ENCODE data around the gene ELOVL5. TPM values are rescaled to one million over a fixed set of nuclear protein-coding genes. Genes with fewer than 3 reads are reported as not detected.
"Not testable (repeated sequence)": the region's sequence is repeated elsewhere in the genome, so short reads cannot be mapped to it uniquely, and the experiment has no call there.

The ELOVL5 gene
- polyA plus RNA-seq, 1 donor from 2014 or later: 31.2 TPM

- H3K9me2 ChIP-seq (ENCODE audit: insufficient read depth, low read length): no peaks in the 10 kb centered on the region
- H3K36me3 ChIP-seq (ENCODE audit: insufficient read depth, low read length): no peaks in the 10 kb centered on the region
- H3K27ac ChIP-seq (ENCODE audit: low read length): peak overlapping the region; percentile 90
- H3K9me3 ChIP-seq (ENCODE audit: low read length): no peaks in the 10 kb centered on the region
- H3K4me2 ChIP-seq (ENCODE audit: low read length): peak overlapping the region; percentile 89
- H2AFZ ChIP-seq (ENCODE audit: low read depth, low read length): peak overlapping the region; percentile 58
- H3F3A ChIP-seq (ENCODE audit: insufficient read depth, low read length, poor library complexity, severe bottlenecking): peaks cover 10% of the 10 kb centered on the region
- H3K27me3 ChIP-seq (ENCODE audit: insufficient read depth, low read depth, low read length): no peaks in the 10 kb centered on the region
- peak overlapping the region; percentile 91 for H3K4me3 ChIP-seq (ENCODE audit: low read length)
- peak overlapping the region; percentile 89 for H3K9ac ChIP-seq (ENCODE audit: low read length)
- H4K20me1 ChIP-seq (ENCODE audit: insufficient read depth): no peaks in the 10 kb centered on the region
- TF ChIP-seq TAF1 (IDR thresholded peaks at IDR 0.05; ENCODE audit: low read depth) (peak; percentile 11), RAD21 (conservative IDR thresholded peaks at IDR 0.05) (no peak), MXI1 (conservative IDR thresholded peaks at IDR 0.05; ENCODE audit: poor library complexity, severe bottlenecking) (no peak)
- TF ChIP-seq, protein P1, sequence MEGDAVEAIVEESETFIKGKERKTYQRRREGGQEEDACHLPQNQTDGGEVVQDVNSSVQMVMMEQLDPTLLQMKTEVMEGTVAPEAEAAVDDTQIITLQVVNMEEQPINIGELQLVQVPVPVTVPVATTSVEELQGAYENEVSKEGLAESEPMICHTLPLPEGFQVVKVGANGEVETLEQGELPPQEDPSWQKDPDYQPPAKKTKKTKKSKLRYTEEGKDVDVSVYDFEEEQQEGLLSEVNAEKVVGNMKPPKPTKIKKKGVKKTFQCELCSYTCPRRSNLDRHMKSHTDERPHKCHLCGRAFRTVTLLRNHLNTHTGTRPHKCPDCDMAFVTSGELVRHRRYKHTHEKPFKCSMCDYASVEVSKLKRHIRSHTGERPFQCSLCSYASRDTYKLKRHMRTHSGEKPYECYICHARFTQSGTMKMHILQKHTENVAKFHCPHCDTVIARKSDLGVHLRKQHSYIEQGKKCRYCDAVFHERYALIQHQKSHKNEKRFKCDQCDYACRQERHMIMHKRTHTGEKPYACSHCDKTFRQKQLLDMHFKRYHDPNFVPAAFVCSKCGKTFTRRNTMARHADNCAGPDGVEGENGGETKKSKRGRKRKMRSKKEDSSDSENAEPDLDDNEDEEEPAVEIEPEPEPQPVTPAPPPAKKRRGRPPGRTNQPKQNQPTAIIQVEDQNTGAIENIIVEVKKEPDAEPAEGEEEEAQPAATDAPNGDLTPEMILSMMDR (IDR thresholded peaks at IDR 0.05; ENCODE audit: poor library complexity, severe bottlenecking): no peak
- peaks cover 42% of the 10 kb centered on the region for H3K79me2 ChIP-seq (replicated peaks; ENCODE audit: insufficient read depth, low read length)
These were observed 804 bp downstream of the ELOVL5 start for GRCh38 chr6:53347921-53348370.

DNA sequence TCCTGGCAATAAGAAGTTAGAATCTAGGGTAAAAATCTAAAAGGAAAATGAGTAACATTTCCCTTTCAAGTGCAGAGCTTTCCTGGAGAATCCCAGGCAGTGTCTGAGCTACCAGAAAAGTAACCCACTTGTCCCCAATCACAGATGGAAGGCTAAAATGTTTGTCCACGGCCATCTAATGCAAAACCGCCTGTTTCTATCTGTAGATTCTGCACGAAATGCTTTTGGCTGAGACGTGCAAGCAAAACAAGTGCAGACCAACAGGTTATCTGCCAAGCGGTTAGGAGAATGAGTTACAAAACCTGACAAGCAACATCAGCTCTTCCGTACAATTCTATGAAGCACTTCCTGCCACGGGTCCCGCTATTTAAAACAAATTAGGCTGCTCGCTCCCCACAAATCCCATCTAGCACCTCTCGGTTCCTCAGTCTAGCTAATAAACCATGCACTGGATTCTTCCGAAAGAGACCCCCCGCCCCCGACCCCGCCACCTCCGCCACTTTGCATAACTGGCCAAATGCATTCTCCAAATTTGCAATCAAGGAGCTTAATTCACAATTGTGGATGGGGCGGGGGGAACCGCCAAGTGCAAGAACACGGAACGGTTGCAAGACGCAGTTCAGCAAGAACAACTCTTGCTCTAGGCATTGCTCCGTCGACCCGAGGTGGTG is 1.4 kb downstream of the ELOVL5 start:
- H3K79me2 ChIP-seq (replicated peaks; ENCODE audit: insufficient read depth, low read length): peaks cover 48% of the 10 kb centered on the region
- H3K27ac ChIP-seq (ENCODE audit: low read length): peak overlapping the region; percentile 90
- H3F3A ChIP-seq (ENCODE audit: insufficient read depth, low read length, poor library complexity, severe bottlenecking): peaks cover 10% of the 10 kb centered on the region
- H3K9me2 ChIP-seq (ENCODE audit: insufficient read depth, low read length): no peaks in the 10 kb centered on the region
- H3K9ac ChIP-seq (ENCODE audit: low read length): peak overlapping the region; percentile 89
- no peaks in the 10 kb centered on the region for H3K9me3 ChIP-seq (ENCODE audit: low read length)
- no peaks in the 10 kb centered on the region for H4K20me1 ChIP-seq (ENCODE audit: insufficient read depth)
- no peaks in the 10 kb centered on the region for H3K27me3 ChIP-seq (ENCODE audit: insufficient read depth, low read depth, low read length)
- H2AFZ ChIP-seq (ENCODE audit: low read depth, low read length): peak overlapping the region; percentile 58
- TF ChIP-seq MXI1 (conservative IDR thresholded peaks at IDR 0.05; ENCODE audit: poor library complexity, severe bottlenecking): no peak
- TF ChIP-seq EZH2 (IDR thresholded peaks at IDR 0.05; ENCODE audit: borderline replicate concordance, insufficient read depth, low read length, poor library complexity, severe bottlenecking): no peak
- TF ChIP-seq POLR2AphosphoS5 (IDR thresholded peaks at IDR 0.05): no peak
- no peak for TF ChIP-seq RAD21 (conservative IDR thresholded peaks at IDR 0.05)
- no peak for TF ChIP-seq TAF1 (IDR thresholded peaks at IDR 0.05; ENCODE audit: low read depth)
- no peak for TF ChIP-seq REST (IDR thresholded peaks at IDR 0.05; ENCODE audit: borderline replicate concordance)
- TF ChIP-seq EP300 (conservative IDR thresholded peaks at IDR 0.05; ENCODE audit: poor library complexity, severe bottlenecking): no peak
- TF ChIP-seq SMC3 (conservative IDR thresholded peaks at IDR 0.05; ENCODE audit: poor library complexity): no peak
- TF ChIP-seq, protein P1 (IDR thresholded peaks at IDR 0.05; ENCODE audit: poor library complexity, severe bottlenecking): no peak
- H3K4me2 ChIP-seq (ENCODE audit: low read length): peak overlapping the region; percentile 89
- H3K36me3 ChIP-seq (ENCODE audit: insufficient read depth, low read length): no peaks in the 10 kb centered on the region
- peak overlapping the region; percentile 91 for H3K4me3 ChIP-seq (ENCODE audit: low read length)

DNA sequence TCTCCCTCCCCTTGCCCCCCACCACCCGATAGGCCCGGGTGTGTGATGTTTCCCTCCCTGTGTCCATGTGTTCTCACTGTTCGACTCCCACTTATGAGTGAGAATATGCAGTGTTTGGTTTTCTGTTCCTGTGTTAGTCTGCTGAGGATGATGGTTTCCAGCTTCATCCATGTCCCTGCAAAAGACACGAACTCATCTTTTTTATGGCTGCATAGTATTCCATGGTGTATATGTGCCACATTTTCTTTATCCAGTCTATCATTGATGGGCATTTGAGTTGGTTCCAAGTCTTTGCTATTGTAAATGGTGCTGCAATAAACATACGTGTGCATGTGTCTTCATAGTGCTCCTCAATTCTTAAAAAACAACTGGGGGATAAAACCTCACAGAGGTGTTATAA is 2.7 kb downstream of the ELOVL5 start:
- H3K9me2 ChIP-seq (ENCODE audit: insufficient read depth, low read length); H3K27me3 ChIP-seq (ENCODE audit: insufficient read depth, low read depth, low read length); H2AFZ ChIP-seq (ENCODE audit: low read depth, low read length); H3K27ac ChIP-seq (ENCODE audit: low read length); H3K9ac ChIP-seq (ENCODE audit: low read length); H3K36me3 ChIP-seq (ENCODE audit: insufficient read depth, low read length); H3K4me2 ChIP-seq (ENCODE audit: low read length); H4K20me1 ChIP-seq (ENCODE audit: insufficient read depth); H3K9me3 ChIP-seq (ENCODE audit: low read length): not testable (repeated sequence)
- Histone ChIP-seq H3K4me3 (ENCODE audit: low read length) (peak overlapping the region; percentile 91), H3F3A (ENCODE audit: insufficient read depth, low read length, poor library complexity, severe bottlenecking) (peaks cover 10% of the 10 kb centered on the region), H3K79me2 (replicated peaks; ENCODE audit: insufficient read depth, low read length) (peaks cover 61% of the 10 kb centered on the region)

Measured in neural cell (in vitro differentiated cells).